ENCODE measurements around the gene EXOC6.

The EXOC6 gene

DNA sequence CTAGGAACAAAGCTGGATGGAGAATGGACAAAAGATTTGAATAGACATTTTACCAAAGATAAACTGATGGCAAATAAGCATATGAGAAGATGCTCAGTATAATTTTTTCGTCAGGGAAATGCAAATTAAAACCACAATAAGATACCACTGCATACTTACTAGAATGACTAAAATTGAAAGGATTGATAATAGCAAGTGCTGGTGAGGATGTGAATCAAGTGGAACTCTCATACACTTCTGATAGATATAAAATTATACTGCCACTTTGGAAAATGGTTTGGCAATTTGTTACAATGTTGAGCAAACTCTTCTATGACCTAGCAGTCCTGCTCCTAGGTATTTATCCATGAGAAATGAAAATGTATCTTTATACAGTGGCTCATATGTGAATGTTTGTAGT lies 83.3 kb downstream of the EXOC6 start:
- no peak overlapping the region for H3K14ac ChIP-seq (ENCODE audit: low read length)
- H3K79me1 ChIP-seq (ENCODE audit: low read length): no peaks in the 10 kb centered on the region
- H2BK12ac ChIP-seq (ENCODE audit: low read length): no peak overlapping the region
- no peak overlapping the region for H2AFZ ChIP-seq (ENCODE audit: insufficient read depth, low read length, poor library complexity)
- no peak overlapping the region for H4K8ac ChIP-seq (ENCODE audit: low read depth, low read length)
- no peak overlapping the region for H4K12ac ChIP-seq (ENCODE audit: low read depth, low read length)
- H3K4me1 ChIP-seq (ENCODE audit: control insufficient read depth in 1 of 2, insufficient read depth in 2 of 2, low read length in 2 of 2): no peaks in the 10 kb centered on the region
- no peaks in the 10 kb centered on the region for H3K79me2 ChIP-seq (ENCODE audit: control insufficient read depth, insufficient read depth, low read length, poor library complexity)
- H3K4ac ChIP-seq (ENCODE audit: low read depth, low read length): no peak overlapping the region
- H2AK5ac ChIP-seq (ENCODE audit: low read length): no peak overlapping the region
- no peaks in the 10 kb centered on the region for H3K27me3 ChIP-seq (ENCODE audit: insufficient read depth, low read length)
- no CpG with 5 or more reads among the region's 1 CpG for WGBS (ENCODE audit: extremely low coverage, insufficient coverage, insufficient read length)
- no peak overlapping the region for H4K91ac ChIP-seq (ENCODE audit: low read depth, low read length)
- no peaks in the 10 kb centered on the region for H3K9me3 ChIP-seq (ENCODE audit: insufficient read depth, low read depth, low read length)
- H3K4me3 ChIP-seq (ENCODE audit: low read depth, low read length): no peak overlapping the region
- no peak overlapping the region for H3K23ac ChIP-seq (ENCODE audit: low read length)
- H3K36me3 ChIP-seq (ENCODE audit: control insufficient read depth in 1 of 2, insufficient read depth in 2 of 2, low read length in 2 of 2): no peaks in the 10 kb centered on the region
- H3K9ac ChIP-seq (ENCODE audit: low read length): no peak overlapping the region
- H2BK120ac ChIP-seq (ENCODE audit: insufficient read depth, low read length, poor library complexity): no peak overlapping the region
- no peak overlapping the region for H3K27ac ChIP-seq (ENCODE audit: low read depth, low read length)
- H3K4me2 ChIP-seq (ENCODE audit: low read length): no peak overlapping the region
- H2BK5ac ChIP-seq (ENCODE audit: low read depth, low read length, poor library complexity): no peak overlapping the region
- no peak for DNase-seq
- no peak overlapping the region for H3K18ac ChIP-seq (ENCODE audit: low read length)

DNA sequence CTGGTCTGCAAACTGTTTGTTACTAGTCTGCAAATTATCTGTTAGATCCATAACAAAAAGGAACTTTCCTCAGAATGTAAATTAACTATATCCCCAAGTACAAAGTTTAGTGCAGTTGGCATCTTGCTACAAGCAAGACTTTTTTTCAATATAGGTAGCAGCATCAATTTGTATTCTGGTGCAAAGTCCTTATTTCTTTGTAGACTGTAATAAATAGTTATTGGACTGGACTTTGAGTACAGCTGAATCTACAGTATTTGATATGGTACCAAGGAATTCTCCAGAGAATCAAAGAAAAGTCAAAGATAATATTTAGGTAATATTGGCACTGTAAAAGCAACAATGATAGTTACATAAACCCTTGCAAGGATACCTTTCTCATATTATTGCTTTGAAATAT lies 89.6 kb downstream of the EXOC6 start:
- H2AFZ ChIP-seq (ENCODE audit: insufficient read depth, low read length, poor library complexity): no peak overlapping the region
- no peak for DNase-seq
- H3K27me3 ChIP-seq (ENCODE audit: insufficient read depth, low read length): no peaks in the 10 kb centered on the region
- H3K79me2 ChIP-seq (ENCODE audit: control insufficient read depth, insufficient read depth, low read length, poor library complexity): no peaks in the 10 kb centered on the region
- H3K4me1 ChIP-seq (ENCODE audit: control insufficient read depth in 1 of 2, insufficient read depth in 2 of 2, low read length in 2 of 2): no peaks in the 10 kb centered on the region
- H3K9me3 ChIP-seq (ENCODE audit: insufficient read depth, low read depth, low read length): no peaks in the 10 kb centered on the region
- H4K91ac ChIP-seq (ENCODE audit: low read depth, low read length): no peak overlapping the region
- no peaks in the 10 kb centered on the region for H3K79me1 ChIP-seq (ENCODE audit: low read length)
- no peak overlapping the region for H3K14ac ChIP-seq (ENCODE audit: low read length)
- no peak overlapping the region for H3K27ac ChIP-seq (ENCODE audit: low read depth, low read length)
- no peak overlapping the region for H3K4me3 ChIP-seq (ENCODE audit: low read depth, low read length)
- H3K18ac ChIP-seq (ENCODE audit: low read length): no peak overlapping the region
- H2AK5ac ChIP-seq (ENCODE audit: low read length): no peak overlapping the region
- H3K4ac ChIP-seq (ENCODE audit: low read depth, low read length): no peak overlapping the region
- no peak overlapping the region for H2BK120ac ChIP-seq (ENCODE audit: insufficient read depth, low read length, poor library complexity)
- H3K4me2 ChIP-seq (ENCODE audit: low read length): no peak overlapping the region
- no peak overlapping the region for H4K8ac ChIP-seq (ENCODE audit: low read depth, low read length)
- no peak overlapping the region for H2BK12ac ChIP-seq (ENCODE audit: low read length)
- H4K12ac ChIP-seq (ENCODE audit: low read depth, low read length): no peak overlapping the region
- H3K9ac ChIP-seq (ENCODE audit: low read length): no peak overlapping the region
- H2BK5ac ChIP-seq (ENCODE audit: low read depth, low read length, poor library complexity): no peak overlapping the region
- no peak overlapping the region for H3K23ac ChIP-seq (ENCODE audit: low read length)
- no peaks in the 10 kb centered on the region for H3K36me3 ChIP-seq (ENCODE audit: control insufficient read depth in 1 of 2, insufficient read depth in 2 of 2, low read length in 2 of 2)

DNA sequence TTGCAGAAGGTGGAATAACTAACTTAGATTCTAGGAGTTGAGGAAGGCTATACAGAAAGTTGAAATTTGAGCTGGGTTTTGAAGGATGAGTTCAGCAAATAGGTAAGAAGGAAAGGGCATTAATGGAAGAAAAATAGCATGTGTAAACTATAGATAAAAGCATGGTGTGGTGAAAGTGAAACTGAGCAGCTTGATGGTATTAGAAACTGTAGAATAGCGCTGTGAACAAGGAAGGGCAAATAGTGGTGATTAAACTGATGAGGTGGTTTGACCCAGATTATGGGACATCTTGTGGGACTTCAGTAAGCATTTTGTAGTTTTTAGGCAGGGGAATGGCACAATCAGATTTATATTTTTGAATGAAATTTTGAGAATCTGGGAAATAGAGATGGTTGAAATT lies 90.5 kb downstream of the EXOC6 start:
- H3K18ac ChIP-seq (ENCODE audit: low read length): no peak overlapping the region
- no peak overlapping the region for H3K4me3 ChIP-seq (ENCODE audit: low read depth, low read length)
- no peaks in the 10 kb centered on the region for H3K79me2 ChIP-seq (ENCODE audit: control insufficient read depth, insufficient read depth, low read length, poor library complexity)
- H3K4ac ChIP-seq (ENCODE audit: low read depth, low read length): no peak overlapping the region
- H4K8ac ChIP-seq (ENCODE audit: low read depth, low read length): no peak overlapping the region
- H3K36me3 ChIP-seq (ENCODE audit: control insufficient read depth in 1 of 2, insufficient read depth in 2 of 2, low read length in 2 of 2): no peaks in the 10 kb centered on the region
- H2BK5ac ChIP-seq (ENCODE audit: low read depth, low read length, poor library complexity): no peak overlapping the region
- H3K27me3 ChIP-seq (ENCODE audit: insufficient read depth, low read length): no peaks in the 10 kb centered on the region
- H3K27ac ChIP-seq (ENCODE audit: low read depth, low read length): no peak overlapping the region
- no peak overlapping the region for H2BK12ac ChIP-seq (ENCODE audit: low read length)
- H4K91ac ChIP-seq (ENCODE audit: low read depth, low read length): no peak overlapping the region
- no peak overlapping the region for H3K23ac ChIP-seq (ENCODE audit: low read length)
- H4K12ac ChIP-seq (ENCODE audit: low read depth, low read length): no peak overlapping the region
- no peak overlapping the region for H3K14ac ChIP-seq (ENCODE audit: low read length)
- no peak overlapping the region for H3K9ac ChIP-seq (ENCODE audit: low read length)
- H2AFZ ChIP-seq (ENCODE audit: insufficient read depth, low read length, poor library complexity): no peak overlapping the region
- no peak overlapping the region for H2BK120ac ChIP-seq (ENCODE audit: insufficient read depth, low read length, poor library complexity)
- H3K79me1 ChIP-seq (ENCODE audit: low read length): no peaks in the 10 kb centered on the region
- H2AK5ac ChIP-seq (ENCODE audit: low read length): no peak overlapping the region
- no peaks in the 10 kb centered on the region for H3K4me1 ChIP-seq (ENCODE audit: control insufficient read depth in 1 of 2, insufficient read depth in 2 of 2, low read length in 2 of 2)
- no peak overlapping the region for H3K4me2 ChIP-seq (ENCODE audit: low read length)
- DNase-seq: no peak
- no peaks in the 10 kb centered on the region for H3K9me3 ChIP-seq (ENCODE audit: insufficient read depth, low read depth, low read length)
- WGBS (ENCODE audit: extremely low coverage, insufficient coverage, insufficient read length): no CpG with 5 or more reads among the region's 1 CpG

DNA sequence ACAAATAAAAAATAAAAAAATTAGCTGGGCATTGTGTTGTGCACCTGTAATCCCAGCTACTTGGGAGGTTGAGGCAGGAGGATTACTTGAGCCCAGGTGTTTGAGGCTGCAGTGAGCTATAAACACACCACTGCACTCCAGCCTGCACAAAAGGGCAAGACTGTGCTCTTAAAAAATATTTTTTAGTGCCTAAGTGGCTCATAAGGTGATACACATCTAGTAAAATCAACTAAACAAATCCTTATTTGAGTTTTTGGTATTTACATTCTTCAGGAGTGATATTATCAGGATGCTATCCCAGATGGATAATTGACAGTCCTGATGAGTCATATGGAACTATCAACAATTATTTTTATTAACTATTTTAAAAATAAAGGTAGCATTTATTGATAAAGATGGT lies 93.9 kb downstream of the EXOC6 start:
- H4K91ac ChIP-seq (ENCODE audit: low read depth, low read length): no peak overlapping the region
- H3K27ac ChIP-seq (ENCODE audit: low read depth, low read length): no peak overlapping the region
- H2BK5ac ChIP-seq (ENCODE audit: low read depth, low read length, poor library complexity): no peak overlapping the region
- no peak overlapping the region for H2BK120ac ChIP-seq (ENCODE audit: insufficient read depth, low read length, poor library complexity)
- no peaks in the 10 kb centered on the region for H3K9me3 ChIP-seq (ENCODE audit: insufficient read depth, low read depth, low read length)
- no peaks in the 10 kb centered on the region for H3K79me2 ChIP-seq (ENCODE audit: control insufficient read depth, insufficient read depth, low read length, poor library complexity)
- H3K23ac ChIP-seq (ENCODE audit: low read length): no peak overlapping the region
- H2BK12ac ChIP-seq (ENCODE audit: low read length): no peak overlapping the region
- H2AK5ac ChIP-seq (ENCODE audit: low read length): no peak overlapping the region
- no peak overlapping the region for H3K4me3 ChIP-seq (ENCODE audit: low read depth, low read length)
- H3K4me1 ChIP-seq (ENCODE audit: control insufficient read depth in 1 of 2, insufficient read depth in 2 of 2, low read length in 2 of 2): no peaks in the 10 kb centered on the region
- no peak overlapping the region for H3K4ac ChIP-seq (ENCODE audit: low read depth, low read length)
- no peak overlapping the region for H4K8ac ChIP-seq (ENCODE audit: low read depth, low read length)
- no peaks in the 10 kb centered on the region for H3K79me1 ChIP-seq (ENCODE audit: low read length)
- DNase-seq: no peak
- no peak overlapping the region for H4K12ac ChIP-seq (ENCODE audit: low read depth, low read length)
- H3K4me2 ChIP-seq (ENCODE audit: low read length): no peak overlapping the region
- no peak overlapping the region for H3K9ac ChIP-seq (ENCODE audit: low read length)
- H2AFZ ChIP-seq (ENCODE audit: insufficient read depth, low read length, poor library complexity): no peak overlapping the region
- H3K14ac ChIP-seq (ENCODE audit: low read length): no peak overlapping the region
- H3K36me3 ChIP-seq (ENCODE audit: control insufficient read depth in 1 of 2, insufficient read depth in 2 of 2, low read length in 2 of 2): no peaks in the 10 kb centered on the region
- no peaks in the 10 kb centered on the region for H3K27me3 ChIP-seq (ENCODE audit: insufficient read depth, low read length)
- no peak overlapping the region for H3K18ac ChIP-seq (ENCODE audit: low read length)

DNA sequence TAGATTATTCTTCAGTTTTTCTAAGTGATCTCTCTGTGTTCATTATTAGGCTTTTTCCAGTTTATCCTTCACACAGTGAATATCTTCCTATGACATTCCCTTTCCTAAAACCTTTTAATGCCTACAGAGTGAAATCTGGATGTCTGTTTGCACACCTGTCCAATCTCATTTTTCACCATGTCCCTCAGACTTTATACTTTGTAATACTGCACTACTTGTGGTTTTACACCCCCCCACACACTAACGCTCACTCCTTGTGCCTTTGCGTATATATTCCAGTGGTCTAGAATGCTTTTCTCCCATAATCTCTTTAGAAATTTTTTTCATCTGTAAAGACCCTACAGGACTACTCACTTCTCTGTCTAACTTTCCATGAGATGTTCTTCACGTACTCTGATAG lies 98.2 kb downstream of the EXOC6 start:
- H3K4me1 ChIP-seq (ENCODE audit: control insufficient read depth in 1 of 2, insufficient read depth in 2 of 2, low read length in 2 of 2): no peaks in the 10 kb centered on the region
- no peak for DNase-seq
- WGBS (ENCODE audit: extremely low coverage, insufficient coverage, insufficient read length): no CpG with 5 or more reads among the region's 3 CpGs

More for the DNA sequence above, 98.2 kb downstream of the EXOC6 start:
- Histone ChIP-seq H2BK12ac (ENCODE audit: low read length) (no peak overlapping the region), H3K4ac (ENCODE audit: low read depth, low read length) (no peak overlapping the region), H2BK120ac (ENCODE audit: insufficient read depth, low read length, poor library complexity) (no peak overlapping the region), H3K4me3 (ENCODE audit: low read depth, low read length) (no peak overlapping the region), H2AK5ac (ENCODE audit: low read length) (no peak overlapping the region), H3K9ac (ENCODE audit: low read length) (no peak overlapping the region), H3K23ac (ENCODE audit: low read length) (no peak overlapping the region), H3K27ac (ENCODE audit: low read depth, low read length) (no peak overlapping the region), H4K91ac (ENCODE audit: low read depth, low read length) (no peak overlapping the region), H4K8ac (ENCODE audit: low read depth, low read length) (no peak overlapping the region), H4K12ac (ENCODE audit: low read depth, low read length) (no peak overlapping the region), H3K18ac (ENCODE audit: low read length) (no peak overlapping the region), H3K14ac (ENCODE audit: low read length) (no peak overlapping the region), H3K79me2 (ENCODE audit: control insufficient read depth, insufficient read depth, low read length, poor library complexity) (no peaks in the 10 kb centered on the region), H3K27me3 (ENCODE audit: insufficient read depth, low read length) (no peaks in the 10 kb centered on the region), H3K36me3 (ENCODE audit: control insufficient read depth in 1 of 2, insufficient read depth in 2 of 2, low read length in 2 of 2) (no peaks in the 10 kb centered on the region), H2BK5ac (ENCODE audit: low read depth, low read length, poor library complexity) (no peak overlapping the region), H2AFZ (ENCODE audit: insufficient read depth, low read length, poor library complexity) (no peak overlapping the region), H3K4me2 (ENCODE audit: low read length) (no peak overlapping the region), H3K79me1 (ENCODE audit: low read length) (no peaks in the 10 kb centered on the region), H3K9me3 (ENCODE audit: insufficient read depth, low read depth, low read length) (no peaks in the 10 kb centered on the region)
